NT2/D1 (cell line): ENCODE measurements around the gene TMEM258.

Experiments
- DNase-seq: peaks from one replicate; pipeline ENCODE4 v3.0.0-alpha.2; 2011; ENCODE audit warnings: low read depth, low spot score
- H3K27me3 ChIP-seq: 2 replicates; pipeline ENCODE4 v1.6.0; 2011; ENCODE audit warnings: mild to moderate bottlenecking; ENCODE audit not compliant: insufficient read length, insufficient read depth
- H3K36me3 ChIP-seq: 2 replicates; pipeline ENCODE4 v1.6.1; 2011; ENCODE audit warnings: mild to moderate bottlenecking, low read length, mixed read lengths; ENCODE audit not compliant: insufficient read depth, insufficient read length
- H3K4me1 ChIP-seq: 2 replicates; pipeline ENCODE4 v1.5.1; 2011; ENCODE audit not compliant: insufficient read depth, insufficient read length
- H3K4me3 ChIP-seq: 2 replicates; pipeline ENCODE4 v1.5.1; 2011; ENCODE audit warnings: low read depth; ENCODE audit not compliant: insufficient read length
- H3K9ac ChIP-seq: 2 replicates; pipeline ENCODE4 v1.6.0; 2011; ENCODE audit warnings: low read depth; ENCODE audit not compliant: insufficient read length
- H3K9me3 ChIP-seq: 2 replicates; pipeline ENCODE4 v1.5.1; 2011; ENCODE audit warnings: mild to moderate bottlenecking, low read length; ENCODE audit not compliant: insufficient read depth
- SUZ12 ChIP-seq: IDR thresholded peaks from 2 replicates; pipeline ENCODE4 v1.6.1; 2011; ENCODE audit not compliant: insufficient read length, insufficient read depth; ENCODE audit errors: extremely low read depth
- YY1 ChIP-seq: IDR thresholded peaks from 2 replicates; pipeline ENCODE4 v1.6.1; 2011; ENCODE audit not compliant: insufficient read length, insufficient read depth
- ZNF274 ChIP-seq: IDR thresholded peaks from 2 replicates; pipeline ENCODE4 v1.6.1; 2011; ENCODE audit warnings: mild to moderate bottlenecking, low read depth, low read length

The TMEM258 gene

GRCh38 chr11:61810671-61811175 lies 18.3 kb upstream of the TMEM258 start:
- H3K9ac ChIP-seq = no peak overlapping the region
- H3K4me1 ChIP-seq = peaks cover 7% of the 10 kb centered on the region
- DNase-seq = no peak
- TF ChIP-seq YY1 (no peak), SUZ12 (no peak), ZNF274 (no peak)
- peaks cover 82% of the 10 kb centered on the region for H3K36me3 ChIP-seq
- H3K27me3 ChIP-seq = no peaks in the 10 kb centered on the region
- H3K9me3 ChIP-seq = peaks cover 7% of the 10 kb centered on the region; the same call in 1 of the 2 replicates
- H3K4me3 ChIP-seq = no peak overlapping the region

- no peaks in the 10 kb centered on the region for H3K9me3 ChIP-seq
- no peaks in the 10 kb centered on the region for H3K4me1 ChIP-seq
- H3K36me3 ChIP-seq = peaks cover 94% of the 10 kb centered on the region
- no peak overlapping the region for H3K4me3 ChIP-seq
- TF ChIP-seq YY1 (no peak), ZNF274 (no peak), SUZ12 (no peak)
- H3K9ac ChIP-seq = no peak overlapping the region
- DNase-seq = no peak
- no peaks in the 10 kb centered on the region for H3K27me3 ChIP-seq
Observed at GRCh38 chr11:61806785-61807184, 14.4 kb upstream of the TMEM258 start.

DNA sequence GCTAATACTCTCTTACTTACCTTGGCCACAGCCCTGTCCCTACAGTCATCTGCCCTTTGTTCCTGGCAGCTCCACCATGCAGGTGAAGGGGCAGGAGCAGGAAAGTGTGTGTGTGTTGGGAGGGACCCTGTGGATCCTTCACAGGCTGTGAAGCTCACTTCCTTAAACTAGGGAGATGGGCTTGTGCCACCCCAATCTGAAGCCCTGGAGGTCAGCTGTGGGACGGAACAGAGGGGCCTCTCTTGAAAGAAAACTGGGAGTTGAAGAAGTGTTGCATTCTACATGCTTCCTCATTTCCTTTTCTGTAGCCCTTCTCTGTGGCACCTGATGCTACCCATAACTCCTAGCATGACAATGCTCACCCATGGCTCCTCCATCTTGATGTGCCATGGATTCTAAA lies 12.7 kb upstream of the TMEM258 start:
- Histone ChIP-seq H3K27me3 (no peaks in the 10 kb centered on the region), H3K9ac (no peak overlapping the region), H3K4me3 (no peak overlapping the region), H3K4me1 (no peaks in the 10 kb centered on the region), H3K9me3 (no peaks in the 10 kb centered on the region), H3K36me3 (peaks cover 93% of the 10 kb centered on the region)
- TF ChIP-seq ZNF274 = no peak
- no peak for TF ChIP-seq YY1
- no peak for TF ChIP-seq SUZ12
- no peak for DNase-seq

- Histone ChIP-seq H3K4me3 (no peak overlapping the region), H3K27me3 (no peaks in the 10 kb centered on the region), H3K36me3 (peaks cover 92% of the 10 kb centered on the region), H3K9ac (no peak overlapping the region), H3K4me1 (no peaks in the 10 kb centered on the region), H3K9me3 (no peaks in the 10 kb centered on the region)
- DNase-seq = no peak
- TF ChIP-seq YY1 (no peak), ZNF274 (no peak), SUZ12 (no peak)
Observed at GRCh38 chr11:61803889-61804647, 11.7 kb upstream of the TMEM258 start.

DNA sequence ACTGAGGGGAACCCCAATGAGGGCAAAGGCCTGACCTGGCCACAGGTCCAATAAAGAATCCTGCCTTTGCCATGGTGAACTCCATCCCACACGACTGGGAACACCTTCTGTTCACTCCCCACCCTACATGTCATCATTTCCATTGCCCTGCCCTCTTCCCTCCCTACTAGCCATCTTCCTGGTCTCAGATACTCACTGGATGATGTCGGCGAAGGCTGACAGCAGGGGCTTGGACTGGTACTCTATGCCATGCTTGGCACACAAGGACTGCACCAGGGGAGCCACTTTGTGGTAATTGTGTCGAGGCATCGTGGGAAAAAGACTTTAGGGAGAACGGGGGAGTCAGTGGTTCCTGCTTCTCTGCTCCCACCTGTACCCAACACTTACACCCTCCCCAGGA lies 10.2 kb upstream of the TMEM258 start:
- Histone ChIP-seq H3K4me3 (no peak overlapping the region), H3K9me3 (no peaks in the 10 kb centered on the region), H3K36me3 (peaks cover 86% of the 10 kb centered on the region), H3K27me3 (no peaks in the 10 kb centered on the region), H3K9ac (no peak overlapping the region), H3K4me1 (no peaks in the 10 kb centered on the region)
- TF ChIP-seq ZNF274 (no peak), SUZ12 (no peak), YY1 (no peak)
- no peak for DNase-seq

- Histone ChIP-seq H3K4me1 (peaks cover under 1% of the 10 kb centered on the region), H3K9me3 (no peaks in the 10 kb centered on the region), H3K4me3 (no peak overlapping the region), H3K27me3 (no peaks in the 10 kb centered on the region), H3K36me3 (peaks cover 91% of the 10 kb centered on the region), H3K9ac (no peak overlapping the region)
- DNase-seq = no peak
- TF ChIP-seq SUZ12 (no peak), YY1 (no peak), ZNF274 (no peak)
Observed at GRCh38 chr11:61800331-61801281, 8.2 kb upstream of the TMEM258 start.

DNA sequence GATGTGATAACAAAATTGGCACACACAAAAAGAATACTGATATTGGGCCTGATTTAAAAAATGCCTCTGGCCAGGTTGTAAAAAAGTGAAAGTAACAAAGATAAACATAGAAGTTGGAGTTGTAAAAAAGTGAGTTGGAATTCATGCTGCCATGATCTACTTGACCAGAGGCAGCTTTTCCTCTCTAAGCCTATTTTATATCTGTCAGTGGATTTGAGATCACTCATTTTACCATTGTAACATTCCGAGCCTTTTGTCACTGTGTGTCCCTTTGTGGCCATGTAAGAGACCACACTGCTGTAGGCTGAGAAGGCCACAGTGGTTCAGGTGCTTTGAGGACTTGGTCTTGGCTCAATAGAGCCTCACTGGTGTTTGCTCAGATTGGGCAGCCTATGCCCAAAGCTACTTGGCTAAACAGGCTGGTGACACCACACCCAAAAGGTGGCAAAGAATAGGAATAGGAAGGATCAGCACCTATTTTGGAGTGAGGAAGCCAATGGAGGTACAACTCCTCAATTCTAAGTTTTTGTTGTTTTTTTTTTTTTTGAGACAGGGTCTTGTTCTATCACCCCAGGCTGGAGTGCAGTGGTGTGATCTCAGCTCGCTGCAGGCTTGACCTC lies 7.4 kb upstream of the TMEM258 start:
- TF ChIP-seq ZNF274 (no peak), SUZ12 (no peak), YY1 (no peak)
- no peak overlapping the region for H3K9ac ChIP-seq
- H3K27me3 ChIP-seq = no peaks in the 10 kb centered on the region
- no peak overlapping the region for H3K4me3 ChIP-seq
- H3K9me3 ChIP-seq = no peaks in the 10 kb centered on the region
- DNase-seq = no peak
- H3K36me3 ChIP-seq = peaks cover 91% of the 10 kb centered on the region
- peaks cover 3% of the 10 kb centered on the region for H3K4me1 ChIP-seq
